NCI-H1092 (cell line): Measurements from ENCODE around the gene NTSR1.

Source experiments
- DNase-seq: peaks from one replicate; lab custom pipeline; 2025; lab: John Stamatoyannopoulos, UW

Gene NTSR1

GRCh38 chr20:62708591-62709536, at the start of gene NTSR1:
Gene NTSR1, plus strand, starts transcription at chr20:62708836. Its CDS starts 372 bp downstream, at chr20:62709208.
- DNase-seq, result no peak

- DNase-seq, result no peak
Measured at GRCh38 chr20:62659488-62660239, 49.0 kb upstream of the NTSR1 start.

GRCh38 chr20:62660240-62660615, 48.4 kb upstream of the NTSR1 start:
- no peak for DNase-seq

GRCh38 chr20:62660768-62661167, 47.9 kb upstream of the NTSR1 start:
- DNase-seq, result no peak

- no peak for DNase-seq
Measured at GRCh38 chr20:62661647-62662046, 47.0 kb upstream of the NTSR1 start.

GRCh38 chr20:62662422-62662821, 46.2 kb upstream of the NTSR1 start:
- DNase-seq, result no peak

- no peak for DNase-seq
Measured at GRCh38 chr20:62663145-62664018, 45.3 kb upstream of the NTSR1 start.

GRCh38 chr20:62664019-62664971, 44.3 kb upstream of the NTSR1 start:
- no peak for DNase-seq

- DNase-seq, result no peak
Measured at GRCh38 chr20:62665153-62665754, 43.4 kb upstream of the NTSR1 start.

- DNase-seq, result no peak
Measured at GRCh38 chr20:62665826-62666735, 42.6 kb upstream of the NTSR1 start.

- peak; percentile 16 for DNase-seq
Measured at GRCh38 chr20:62666736-62667529, 41.7 kb upstream of the NTSR1 start.

- DNase-seq, result no peak
Measured at GRCh38 chr20:62667530-62668440, 40.9 kb upstream of the NTSR1 start.

- peak; percentile 80 for DNase-seq
Measured at GRCh38 chr20:62668441-62669027, 40.1 kb upstream of the NTSR1 start.

- DNase-seq, result no peak
Measured at GRCh38 chr20:62669249-62669648, 39.4 kb upstream of the NTSR1 start.

- DNase-seq, result no peak
Measured at GRCh38 chr20:62670156-62670555, 38.5 kb upstream of the NTSR1 start.

GRCh38 chr20:62670998-62671397, 37.6 kb upstream of the NTSR1 start:
- no peak for DNase-seq

- no peak for DNase-seq
Measured at GRCh38 chr20:62671765-62672164, 36.9 kb upstream of the NTSR1 start.
